Subcutaneous adipose tissue (tissue), 4 donors: ENCODE measurements around the gene ZFAND6. TPM values are rescaled to one million over a fixed set of nuclear protein-coding genes. Genes with fewer than 3 reads are reported as not detected.

ENCODE experiments used
- total RNA-seq, 4 donors: library from RNA; depleted of rRNA; stranded (reverse); fragments of >200 nt; gene quantifications; one replicate each; pipeline ENCODE4 v1.1.0, GENCODE V29; 2016
- TF ChIP-seq, protein P1 (sequence below): fragments of 450-650 bp; IDR thresholded peaks from one replicate; pipeline ENCODE4 v1.5.1; 2016; ENCODE audit warnings: low read depth, mild to moderate bottlenecking, control low read depth, antibody characterized with exemption, moderate library complexity

The ZFAND6 gene
- total RNA-seq, 4 donors from 2014 or later = 107 to 155 (median 140) TPM

DNA sequence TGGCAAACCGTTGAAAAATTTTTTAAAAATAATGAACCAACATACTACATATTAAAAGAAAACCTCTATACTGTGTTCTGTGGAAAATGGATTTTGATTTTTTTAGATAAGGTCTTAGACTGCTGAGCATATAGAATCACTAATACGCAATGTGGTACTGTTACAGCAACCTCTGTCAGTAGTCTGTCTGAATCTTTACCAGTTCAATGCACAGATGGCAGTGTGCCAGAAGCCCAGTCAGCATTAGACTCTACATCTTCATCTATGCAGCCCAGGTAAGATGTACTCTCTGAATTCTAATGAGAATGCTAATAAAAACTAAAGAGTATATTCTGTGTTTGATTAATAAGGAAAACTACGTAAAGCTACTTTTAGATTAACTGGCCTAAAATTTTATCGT, 62.1 kb downstream of the ZFAND6 start:
- TF ChIP-seq, protein P1, sequence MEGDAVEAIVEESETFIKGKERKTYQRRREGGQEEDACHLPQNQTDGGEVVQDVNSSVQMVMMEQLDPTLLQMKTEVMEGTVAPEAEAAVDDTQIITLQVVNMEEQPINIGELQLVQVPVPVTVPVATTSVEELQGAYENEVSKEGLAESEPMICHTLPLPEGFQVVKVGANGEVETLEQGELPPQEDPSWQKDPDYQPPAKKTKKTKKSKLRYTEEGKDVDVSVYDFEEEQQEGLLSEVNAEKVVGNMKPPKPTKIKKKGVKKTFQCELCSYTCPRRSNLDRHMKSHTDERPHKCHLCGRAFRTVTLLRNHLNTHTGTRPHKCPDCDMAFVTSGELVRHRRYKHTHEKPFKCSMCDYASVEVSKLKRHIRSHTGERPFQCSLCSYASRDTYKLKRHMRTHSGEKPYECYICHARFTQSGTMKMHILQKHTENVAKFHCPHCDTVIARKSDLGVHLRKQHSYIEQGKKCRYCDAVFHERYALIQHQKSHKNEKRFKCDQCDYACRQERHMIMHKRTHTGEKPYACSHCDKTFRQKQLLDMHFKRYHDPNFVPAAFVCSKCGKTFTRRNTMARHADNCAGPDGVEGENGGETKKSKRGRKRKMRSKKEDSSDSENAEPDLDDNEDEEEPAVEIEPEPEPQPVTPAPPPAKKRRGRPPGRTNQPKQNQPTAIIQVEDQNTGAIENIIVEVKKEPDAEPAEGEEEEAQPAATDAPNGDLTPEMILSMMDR = no peak

DNA sequence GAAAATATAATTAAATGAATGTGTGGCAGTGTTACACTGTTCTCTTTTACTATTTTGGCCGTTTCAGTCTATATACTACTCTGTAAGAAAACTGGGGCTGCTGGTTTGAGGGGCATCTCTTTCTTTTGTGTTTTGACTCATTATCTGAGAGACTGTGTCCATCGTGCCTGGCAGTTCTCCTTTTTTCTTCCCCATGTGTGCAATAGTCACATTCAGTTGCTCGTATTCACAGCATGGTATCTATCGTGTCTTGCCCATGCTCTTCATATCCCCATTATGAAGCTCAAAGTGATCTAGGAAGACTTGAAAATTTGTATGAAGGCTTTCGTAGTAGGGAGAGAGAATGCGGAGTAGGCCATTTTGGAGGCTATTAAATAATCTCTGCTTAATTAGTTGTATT, 63.6 kb downstream of the ZFAND6 start:
- TF ChIP-seq, protein P1 = no peak

GRCh38 chr15:80127911-80128310, 68.4 kb downstream of the ZFAND6 start:
- TF ChIP-seq, protein P1 = no peak

DNA sequence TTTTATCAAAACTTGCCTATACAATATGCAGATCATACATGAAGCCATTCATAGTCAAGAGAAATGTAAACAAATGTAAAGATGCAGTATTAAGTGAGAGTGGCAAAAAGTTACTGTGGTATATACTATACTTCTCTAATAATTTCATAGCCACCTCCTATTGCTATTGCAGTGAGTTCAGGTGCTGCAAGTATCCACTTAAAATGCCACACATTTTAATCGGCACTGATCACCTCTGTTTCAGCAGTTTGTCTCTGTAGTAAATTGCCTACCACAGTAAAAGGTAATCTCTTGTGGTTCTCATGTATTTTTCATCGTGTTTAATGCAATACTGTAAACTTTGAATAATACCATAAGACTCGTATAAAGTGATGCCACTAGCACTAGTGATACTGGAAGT, 72.9 kb downstream of the ZFAND6 start:
- TF ChIP-seq, protein P1 = no peak

DNA sequence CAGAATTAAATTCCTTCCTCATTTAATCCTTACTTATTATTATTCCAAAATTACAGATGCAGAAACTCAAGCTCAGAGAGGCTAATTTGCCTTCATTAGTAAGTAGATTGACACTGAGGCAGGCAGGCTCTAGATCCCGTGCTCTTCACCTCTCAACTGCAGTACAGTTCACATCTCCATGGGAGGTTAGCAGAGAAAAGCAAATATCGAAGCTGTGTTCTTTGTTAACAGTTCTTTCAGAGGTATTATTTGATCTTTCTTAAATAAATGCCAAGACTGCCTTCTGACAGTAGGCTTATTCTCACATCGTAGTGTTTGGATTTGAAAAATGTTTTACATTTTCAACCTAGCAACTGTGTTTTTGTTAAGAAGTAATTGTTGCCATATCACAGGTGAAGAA, 77.4 kb downstream of the ZFAND6 start:
- TF ChIP-seq, protein P1 = no peak

GRCh38 chr15:80138961-80139360, 79.5 kb downstream of the ZFAND6 start:
- TF ChIP-seq, protein P1 = no peak

DNA sequence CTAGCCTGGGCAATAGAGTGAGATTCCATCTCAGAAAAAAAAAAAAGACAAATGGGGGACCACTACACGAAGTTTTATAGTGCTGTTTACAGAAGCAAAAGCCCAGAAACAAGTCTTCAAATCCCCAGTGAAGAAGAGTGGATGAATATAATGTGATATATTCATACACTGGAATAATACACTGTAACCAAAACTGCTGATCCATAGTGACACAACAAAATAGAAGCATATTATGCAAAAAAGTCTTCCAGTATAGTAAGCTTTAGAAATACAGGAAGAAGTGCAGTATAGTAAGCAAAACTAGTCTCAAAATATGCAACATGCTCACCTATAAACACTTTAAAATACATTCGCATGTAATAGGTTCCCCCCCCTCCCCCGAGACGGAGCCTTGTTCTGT, 81.4 kb downstream of the ZFAND6 start:
- TF ChIP-seq, protein P1 = no peak
